Measurements from ENCODE around the gene IFT22.
"Not testable (repeated sequence)": the region's sequence is repeated elsewhere in the genome, so short reads cannot be mapped to it uniquely, and the experiment has no call there.

IFT22 gene

DNA sequence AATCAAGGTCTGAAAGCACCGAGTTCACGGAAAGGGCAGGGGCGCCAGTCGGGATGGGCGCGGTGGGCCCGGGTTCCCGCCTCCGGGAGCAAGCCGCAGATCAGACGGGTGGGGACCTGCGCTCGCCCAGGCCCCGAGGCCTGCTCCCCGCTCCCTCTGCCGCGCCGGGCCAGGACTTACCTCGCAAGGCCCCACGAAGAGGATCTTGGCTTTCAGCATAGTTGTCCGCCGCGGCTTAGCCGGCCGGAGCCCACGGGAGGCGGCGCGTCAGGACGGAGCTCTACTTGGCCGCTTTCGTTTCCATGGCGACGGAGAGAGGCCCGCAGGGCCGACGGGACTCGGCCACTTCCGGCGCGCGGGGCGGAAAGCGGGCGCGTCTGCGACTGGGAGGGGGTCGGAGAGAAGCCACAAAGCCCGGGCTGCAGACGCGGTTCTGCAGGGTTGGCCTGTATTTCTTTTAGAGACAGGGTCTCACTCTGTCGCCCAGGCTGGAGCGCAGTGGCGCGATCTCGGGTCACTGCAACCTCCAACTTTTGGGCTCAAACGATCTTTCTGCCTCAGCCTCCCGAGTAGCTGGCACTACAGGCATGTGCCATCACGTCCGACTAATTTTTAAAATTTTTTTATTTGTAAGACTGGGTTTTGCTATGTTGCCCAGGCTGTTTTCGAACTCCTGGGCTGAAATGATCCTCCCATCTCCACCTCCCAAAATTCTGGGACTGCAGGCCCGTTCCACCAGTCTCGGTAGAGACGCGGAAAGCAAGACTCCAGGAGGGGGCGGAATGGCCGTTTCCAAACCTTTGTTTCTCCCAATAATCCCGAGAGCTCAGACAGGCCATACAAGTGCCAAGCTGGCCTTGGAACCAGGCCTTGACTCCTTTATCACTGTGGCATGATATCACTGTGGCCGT lies at the start of gene IFT22:
TSS of gene IFT22 (minus strand) at position 322 of the 911 bp plus-strand sequence. CDS start at position 219, 103 bp downstream.
- peak; percentile 83 for DNase-seq (ENCODE audit: low spot score)

DNA sequence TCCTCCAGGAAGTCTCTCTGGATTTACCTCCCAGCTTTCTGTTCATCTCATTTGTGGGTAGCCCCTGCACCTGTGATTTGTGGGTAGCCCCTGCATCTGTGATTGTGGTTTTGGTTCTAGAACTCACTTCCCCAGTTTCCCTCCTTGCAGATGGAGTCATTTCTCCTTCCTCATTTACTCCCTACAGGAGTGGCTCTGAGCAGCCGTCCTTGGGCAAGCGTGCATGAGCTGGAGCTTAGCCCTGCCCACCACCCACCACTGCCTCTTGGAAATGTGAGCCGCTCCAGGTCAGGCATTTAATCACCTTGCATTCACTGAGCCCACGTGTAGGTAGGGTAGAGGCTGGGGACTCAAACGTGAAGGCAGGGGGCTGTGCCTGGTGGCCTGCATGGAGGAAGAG lies 49.2 kb upstream of the IFT22 start:
- no peak for DNase-seq (ENCODE audit: low spot score)

DNA sequence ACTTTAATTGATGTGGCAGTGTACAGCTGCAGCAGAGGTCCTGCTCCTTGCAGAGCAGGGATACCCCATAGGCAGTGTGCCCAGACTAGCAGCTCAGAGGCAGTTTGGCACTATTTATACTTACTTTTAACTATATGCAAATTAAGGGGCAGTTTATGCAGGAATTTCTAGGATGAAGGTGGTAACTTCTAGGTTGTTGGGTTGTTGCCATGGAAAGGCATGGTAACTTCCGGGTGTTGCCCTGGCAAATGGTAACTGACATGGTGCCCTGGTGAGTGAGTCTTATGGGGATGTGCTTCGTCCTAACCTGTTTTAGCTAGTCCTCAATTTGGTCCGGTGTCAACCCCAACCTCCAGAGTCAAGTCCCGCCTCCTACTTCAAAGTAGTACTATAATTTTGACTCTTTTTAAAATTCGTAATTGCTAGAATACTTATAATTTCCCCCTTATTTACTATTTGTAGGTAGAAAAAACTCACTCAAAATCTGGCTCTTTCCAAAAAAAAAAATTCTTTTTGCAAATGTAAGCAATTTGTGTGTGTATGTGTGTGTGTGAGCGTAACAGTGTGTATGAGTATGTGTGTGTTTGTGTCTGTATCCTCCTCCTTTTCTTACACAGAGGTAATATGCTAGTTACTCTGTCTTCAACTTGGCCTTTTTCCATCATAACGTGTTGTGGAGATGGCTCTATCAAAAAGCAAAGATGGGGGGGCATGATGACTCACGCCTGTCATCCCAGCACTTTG lies 47.0 kb upstream of the IFT22 start:
- no peak for DNase-seq (ENCODE audit: low spot score)

DNA sequence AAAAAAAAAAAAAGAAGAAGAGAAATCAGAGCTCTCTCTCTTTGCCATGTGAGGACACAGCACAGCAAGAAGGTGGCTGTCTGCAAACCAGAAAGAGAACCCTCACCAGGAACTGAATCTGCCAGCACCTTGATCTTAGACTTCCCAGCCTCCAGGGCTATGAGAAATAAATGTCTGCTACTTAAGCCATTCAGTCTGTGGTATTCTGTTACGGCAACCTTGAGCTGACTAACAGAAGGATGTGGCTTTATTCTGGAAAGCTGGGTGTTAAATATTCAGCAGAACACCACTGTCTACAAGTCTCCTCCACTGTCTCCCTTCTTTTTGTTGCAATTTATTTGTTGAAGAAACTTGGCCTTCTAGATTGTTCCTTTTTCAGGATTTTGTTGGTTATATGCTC lies 46.1 kb upstream of the IFT22 start:
- DNase-seq (ENCODE audit: low spot score) = no peak

DNA sequence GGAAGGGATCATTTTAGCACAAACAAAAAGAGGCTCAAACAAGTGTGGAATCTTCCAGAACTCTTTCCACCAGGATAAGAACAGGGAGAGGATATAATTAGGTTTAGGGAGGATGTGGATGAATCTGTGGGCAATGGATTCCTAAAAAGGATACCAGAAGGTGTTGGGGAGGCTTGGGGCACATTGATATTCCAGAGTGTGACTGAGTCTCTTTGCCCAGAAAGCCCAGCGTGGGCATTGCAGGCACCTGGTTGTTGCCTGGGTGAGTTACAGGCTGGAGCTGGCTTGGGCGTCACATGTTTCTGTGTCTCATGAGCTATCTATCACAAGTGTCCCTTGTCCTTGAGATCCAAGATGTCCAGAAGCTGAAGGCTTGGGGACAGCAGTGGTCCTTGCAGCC lies 44.3 kb upstream of the IFT22 start:
- no peak for DNase-seq (ENCODE audit: low spot score)

DNA sequence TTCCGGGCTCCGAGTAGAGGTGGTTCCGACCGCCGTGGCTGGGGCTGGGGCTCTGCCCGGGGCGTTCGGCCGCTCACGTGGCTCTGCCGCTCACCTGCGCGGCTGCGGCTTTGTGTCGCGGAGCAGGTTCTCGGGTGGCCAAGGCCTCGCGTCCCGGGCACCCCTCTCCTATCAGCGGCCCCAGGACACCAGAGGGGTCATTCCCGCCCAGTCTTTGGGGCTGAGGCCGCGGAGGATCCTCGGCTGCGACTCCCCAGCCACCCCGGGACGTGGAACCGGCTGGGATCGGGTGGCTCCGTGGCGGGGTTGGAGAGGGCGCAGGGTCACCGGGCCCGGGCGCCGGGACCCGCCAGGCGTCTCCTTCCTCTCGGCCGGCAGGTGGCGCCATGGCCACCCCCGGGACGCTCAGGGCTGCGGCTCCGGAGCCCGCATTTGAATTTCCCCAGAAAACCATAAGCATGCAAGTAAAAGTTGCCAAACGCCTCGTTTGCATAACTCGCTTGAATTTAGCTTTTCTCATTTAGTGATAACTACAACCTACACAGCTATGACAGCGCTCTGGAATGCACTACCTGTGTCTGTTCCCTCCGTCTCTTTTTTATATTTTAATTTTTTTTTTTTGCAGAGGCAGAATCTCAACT lies 42.2 kb upstream of the IFT22 start:
- no peak for DNase-seq (ENCODE audit: low spot score)

DNA sequence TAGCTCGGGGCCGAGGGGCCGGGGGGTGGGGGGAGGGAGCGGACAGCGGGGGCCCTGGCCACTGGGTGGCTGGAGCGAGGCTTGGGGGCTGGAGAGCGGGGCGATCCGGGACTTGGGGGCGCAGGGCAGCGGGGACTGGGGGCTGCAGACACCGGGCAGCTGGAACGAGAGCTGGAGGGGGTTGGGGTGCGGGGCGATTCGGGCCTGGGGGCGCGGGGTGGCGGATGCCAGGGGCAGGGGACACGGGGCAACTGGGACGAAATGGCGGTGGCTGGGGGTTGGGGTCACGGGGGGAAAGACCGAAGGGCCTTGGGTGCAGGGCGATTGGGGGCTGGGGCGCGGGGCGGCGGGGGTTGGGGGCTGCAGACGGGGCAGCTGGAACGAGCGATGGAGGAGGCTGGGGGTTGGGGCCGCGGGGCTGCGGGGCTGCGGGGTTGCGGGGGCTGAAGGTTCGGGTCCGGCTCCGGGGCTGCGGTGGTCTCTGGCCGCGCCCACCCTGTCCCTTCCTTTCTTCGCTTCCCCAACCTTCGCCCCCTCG lies 41.7 kb upstream of the IFT22 start:
- DNase-seq (ENCODE audit: low spot score) = no peak

DNA sequence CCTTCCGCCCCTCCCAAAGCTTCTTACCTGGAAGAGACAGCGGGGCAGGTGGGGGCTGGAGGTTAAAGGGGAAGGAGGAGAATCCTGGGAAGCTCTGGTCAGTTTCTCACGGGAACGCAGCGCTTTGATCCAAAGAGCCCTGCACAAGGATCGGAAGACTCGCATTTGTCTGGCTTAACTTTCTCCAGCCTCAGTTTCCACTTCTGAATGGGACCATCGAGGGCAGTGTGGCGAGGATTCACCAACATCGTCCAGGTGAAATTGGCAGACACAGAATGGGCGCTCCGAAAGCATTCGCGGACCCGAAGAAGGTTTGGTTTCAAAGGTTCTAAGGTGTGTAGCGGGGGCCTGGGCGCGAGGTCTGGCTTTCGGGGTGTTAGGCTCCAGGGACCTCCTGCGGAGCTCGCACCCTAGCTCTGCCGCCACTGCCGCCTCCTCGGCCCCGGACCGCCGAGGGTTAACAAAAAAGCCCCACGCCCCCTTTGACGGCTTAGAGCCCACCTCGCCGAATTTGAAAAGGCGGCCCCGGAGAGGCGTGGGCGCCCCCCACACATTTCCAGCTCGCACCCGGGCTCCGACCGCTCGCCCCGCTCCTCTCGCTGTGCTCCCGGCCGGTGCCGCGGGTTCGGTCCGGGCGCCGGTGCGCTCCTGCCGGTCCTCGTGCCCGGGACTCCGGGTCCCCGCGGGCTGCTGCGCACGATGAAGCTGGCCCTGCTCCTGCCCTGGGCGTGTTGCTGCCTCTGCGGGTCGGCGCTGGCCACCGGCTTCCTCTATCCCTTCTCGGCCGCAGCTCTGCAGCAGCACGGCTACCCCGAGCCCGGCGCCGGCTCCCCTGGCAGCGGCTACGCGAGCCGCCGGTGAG lies 41.0 kb upstream of the IFT22 start, which contains the start of gene COL26A1:
TSS of gene COL26A1 (plus strand) at position 542 of the 862 bp plus-strand sequence. CDS start at position 700, 158 bp downstream.
- no peak for DNase-seq (ENCODE audit: low spot score)

DNA sequence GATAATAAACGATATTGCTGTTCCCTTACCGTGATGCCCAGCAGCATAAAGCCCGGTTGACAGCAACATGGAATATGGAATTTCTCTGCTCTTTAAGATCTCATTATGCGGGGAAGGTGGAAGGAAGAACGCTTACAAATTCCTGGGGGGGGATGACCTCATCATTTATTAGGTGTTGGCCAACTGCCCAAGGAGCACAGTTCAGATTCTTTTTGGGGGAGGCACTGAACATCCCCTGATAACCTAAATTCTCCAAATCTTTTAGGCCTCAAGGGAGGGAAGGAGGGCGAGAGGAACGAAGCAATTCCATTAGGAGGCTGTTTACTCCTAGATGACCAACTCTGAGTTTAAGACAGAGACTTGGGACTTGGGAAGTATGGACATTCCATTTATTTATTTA lies 35.8 kb upstream of the IFT22 start:
- no peak for DNase-seq (ENCODE audit: low spot score)

DNA sequence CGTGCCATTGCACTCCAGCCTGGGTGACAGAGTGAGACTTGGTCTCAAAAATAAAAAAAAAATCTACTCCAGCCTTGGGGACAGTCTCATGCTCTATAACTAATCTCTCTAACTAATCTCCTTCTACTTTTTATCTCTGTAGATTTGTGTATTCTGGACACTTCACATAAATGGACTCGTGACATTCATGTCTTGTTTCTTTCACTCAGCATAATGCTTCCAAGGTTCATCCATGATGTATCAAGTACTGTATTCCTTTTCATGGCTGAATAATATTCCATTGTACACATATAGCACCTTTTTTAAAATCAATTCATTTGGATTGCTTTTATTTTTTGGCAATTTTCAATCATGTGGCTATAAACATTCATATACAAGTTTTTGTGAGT lies 31.3 kb upstream of the IFT22 start:
- DNase-seq (ENCODE audit: low spot score) = no peak

DNA sequence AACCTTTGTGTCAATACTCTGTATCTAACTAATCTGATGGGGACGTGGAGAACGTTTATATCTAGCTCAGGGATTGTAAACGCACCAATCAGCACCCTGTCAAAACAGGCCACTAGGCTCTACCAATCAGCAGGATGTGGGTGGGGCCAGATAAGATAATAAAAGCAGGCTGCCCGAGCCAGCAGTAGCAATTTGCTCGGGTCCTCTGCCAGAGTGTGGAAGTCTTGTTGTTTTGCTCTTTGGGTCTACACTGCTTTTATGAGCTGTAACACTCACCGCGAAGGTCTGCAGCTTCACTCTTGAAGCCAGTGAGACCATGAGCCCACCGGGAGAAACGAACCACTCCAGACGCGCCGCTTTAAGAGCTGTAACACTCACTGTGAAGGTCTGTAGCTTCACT lies 27.7 kb upstream of the IFT22 start:
- DNase-seq (ENCODE audit: low spot score) = not testable (repeated sequence)

DNA sequence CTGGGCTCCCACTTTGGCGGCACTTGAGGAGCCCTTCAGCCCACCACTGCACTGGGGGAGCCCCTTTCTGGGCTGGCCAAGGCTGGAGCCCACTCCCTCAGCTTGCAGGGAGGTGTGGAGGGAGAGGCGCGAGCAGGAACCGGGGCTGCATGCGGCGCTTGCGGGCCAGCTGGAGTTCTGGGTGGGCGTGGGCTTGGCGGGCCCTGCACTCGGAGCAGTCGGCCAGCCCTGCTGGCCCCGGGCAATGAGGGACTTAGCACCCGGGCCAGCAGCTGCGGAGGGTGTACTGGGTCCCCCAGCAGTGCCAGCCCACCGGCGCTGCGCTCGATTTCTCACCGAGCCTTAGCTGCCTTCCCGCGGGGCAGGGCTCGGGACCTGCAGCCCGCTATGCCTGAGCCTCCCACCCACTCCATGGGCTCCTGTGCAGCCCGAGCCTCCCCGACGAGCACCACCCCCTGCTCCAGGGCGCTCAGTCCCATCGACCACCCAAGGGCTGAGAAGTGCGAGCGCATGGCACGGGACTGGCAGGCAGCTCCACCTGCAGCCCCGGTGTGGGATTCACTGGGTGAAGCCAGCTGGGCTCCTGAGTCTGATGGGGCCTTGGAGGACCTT lies 26.9 kb upstream of the IFT22 start:
- DNase-seq (ENCODE audit: low spot score) = not testable (repeated sequence)

DNA sequence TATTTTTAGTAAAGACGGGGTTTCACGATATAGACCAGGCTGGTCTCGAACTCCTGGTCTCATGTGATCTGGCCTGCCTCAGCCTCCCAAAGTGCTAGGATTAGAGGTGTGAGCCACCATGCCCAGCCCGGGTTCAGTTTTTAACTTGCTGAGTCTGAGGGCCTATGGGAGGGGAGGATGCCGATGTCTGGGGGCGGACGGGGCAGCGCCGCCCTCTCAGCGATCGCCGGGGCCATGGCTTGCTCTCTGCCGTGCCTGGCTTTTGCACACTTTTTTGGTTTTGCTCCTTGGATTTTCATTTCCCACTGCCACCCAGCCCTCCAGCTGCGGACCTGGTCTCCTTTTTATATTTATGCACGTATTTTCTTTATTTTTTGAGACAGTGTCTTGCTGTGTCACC lies 25.9 kb upstream of the IFT22 start:
- no peak for DNase-seq (ENCODE audit: low spot score)

DNA sequence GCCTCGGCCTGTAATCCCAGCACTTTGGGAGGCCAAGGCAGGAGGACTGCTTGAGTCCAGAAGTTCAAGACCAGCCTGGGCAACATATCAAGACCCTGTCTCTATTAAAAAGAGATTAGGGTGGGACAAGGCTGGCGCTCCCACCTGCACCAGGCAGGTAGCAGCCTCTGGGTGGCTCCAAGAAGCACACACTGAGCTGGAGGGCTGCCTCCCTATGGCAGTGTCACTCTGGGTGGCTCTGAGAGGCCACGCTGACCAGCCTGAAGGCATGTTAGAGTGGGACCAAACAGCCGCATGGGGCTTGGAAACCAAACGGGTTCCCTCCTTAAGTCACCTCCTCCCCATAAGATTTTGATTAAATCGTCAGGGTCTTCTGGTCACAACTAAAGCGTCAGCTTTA lies 21.3 kb upstream of the IFT22 start:
- DNase-seq (ENCODE audit: low spot score) = no peak

DNA sequence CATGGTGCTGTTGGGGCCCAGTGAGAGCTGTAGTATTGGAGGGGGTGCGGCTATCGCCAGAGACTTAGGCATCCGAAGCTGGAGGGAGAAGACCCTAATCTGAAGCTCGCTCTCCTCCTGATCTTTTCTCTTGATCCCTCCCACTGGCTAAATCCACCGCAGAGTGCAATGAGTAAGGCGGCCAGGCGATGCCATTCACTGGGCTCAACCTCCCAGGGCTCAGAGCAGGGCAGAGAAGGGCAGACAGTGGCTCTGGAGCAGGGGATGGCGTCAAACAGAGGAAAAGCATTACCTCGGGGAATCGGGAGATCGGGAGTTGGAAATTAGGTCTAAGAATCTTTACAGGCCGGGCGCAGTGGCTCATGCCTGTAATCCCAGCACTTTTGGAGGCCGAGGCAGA lies 18.8 kb upstream of the IFT22 start:
- DNase-seq (ENCODE audit: low spot score) = no peak

DNA sequence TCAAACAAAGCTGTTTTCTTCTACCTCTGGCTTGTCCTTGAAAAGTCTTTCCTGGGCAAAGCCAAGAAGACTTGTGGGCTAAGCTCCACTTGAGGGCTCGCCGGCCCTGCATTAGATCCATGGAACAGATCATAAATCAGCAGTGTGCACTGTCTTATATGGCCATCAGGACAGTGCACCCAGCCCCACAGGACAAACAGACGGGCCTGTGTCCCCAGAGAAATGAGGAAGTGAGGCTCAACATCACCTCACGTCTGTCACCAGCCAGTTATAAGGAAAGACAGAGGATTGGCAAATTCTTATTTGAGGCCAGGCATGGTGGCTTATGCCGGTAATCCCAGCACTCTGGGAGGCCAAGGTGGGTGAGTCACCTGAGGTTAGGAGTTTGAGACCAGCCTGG lies 12.3 kb upstream of the IFT22 start:
- DNase-seq (ENCODE audit: low spot score) = no peak

DNA sequence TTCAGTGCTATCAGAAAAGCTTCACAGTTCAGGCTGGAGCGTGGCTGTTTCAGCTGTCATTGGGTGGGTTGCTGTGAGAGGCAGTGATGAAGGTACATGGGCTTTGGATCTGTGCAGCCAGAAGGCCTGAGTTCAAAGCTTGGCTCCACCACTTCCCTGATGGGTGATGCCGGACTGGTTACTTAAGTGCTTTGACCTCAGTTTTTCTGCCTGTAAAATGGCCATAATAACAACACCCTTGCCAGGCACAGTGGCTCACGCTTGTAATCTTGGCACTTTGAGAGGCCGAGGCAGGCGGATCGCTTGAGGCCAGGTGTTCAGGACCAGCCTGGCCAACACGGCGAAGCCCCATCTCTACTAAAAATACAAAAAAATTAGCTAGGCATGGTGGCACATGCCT lies 10.4 kb upstream of the IFT22 start:
- no peak for DNase-seq (ENCODE audit: low spot score)

DNA sequence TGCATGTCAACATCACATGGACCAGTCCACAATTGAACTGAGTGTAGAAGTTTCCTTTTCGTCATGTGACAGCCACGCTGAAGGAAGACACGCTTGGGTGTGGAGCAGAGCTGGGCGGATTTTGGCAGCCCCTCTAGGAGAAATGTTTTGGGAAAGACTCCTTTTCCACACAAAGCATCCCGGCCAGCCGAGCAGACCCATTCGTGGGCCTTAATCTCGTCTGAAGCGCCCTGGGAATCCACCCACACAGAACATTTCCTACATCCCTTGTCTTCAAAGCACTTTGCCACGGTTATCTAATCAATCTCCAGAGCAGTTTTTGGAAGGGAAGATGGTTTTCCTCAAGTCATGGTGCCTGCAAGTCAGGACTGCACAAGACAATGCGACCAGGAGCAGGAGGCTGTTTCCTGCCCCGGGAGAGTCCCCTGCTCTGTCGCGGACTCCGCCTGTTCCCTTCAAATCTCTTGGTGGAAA lies 8.4 kb upstream of the IFT22 start:
- no peak for DNase-seq (ENCODE audit: low spot score)

DNA sequence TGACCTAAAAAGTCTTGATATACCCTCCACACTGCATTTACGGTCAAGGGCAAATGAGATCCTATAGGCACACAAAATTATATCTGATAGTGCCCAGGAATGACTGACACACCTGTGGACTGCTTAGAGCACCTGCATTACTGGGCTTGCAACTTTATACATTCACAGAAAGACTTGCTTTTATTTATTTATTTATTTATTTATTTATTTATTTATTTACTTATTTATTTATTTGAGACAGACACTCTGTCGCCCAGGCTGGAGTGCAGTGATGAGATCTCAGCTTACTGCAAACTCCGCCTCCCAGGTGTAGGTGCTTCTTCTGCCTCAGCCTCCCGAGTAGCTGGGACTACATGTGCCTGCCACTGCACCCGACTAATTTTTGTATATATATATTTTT lies 6.5 kb upstream of the IFT22 start:
- DNase-seq (ENCODE audit: low spot score) = no peak

DNA sequence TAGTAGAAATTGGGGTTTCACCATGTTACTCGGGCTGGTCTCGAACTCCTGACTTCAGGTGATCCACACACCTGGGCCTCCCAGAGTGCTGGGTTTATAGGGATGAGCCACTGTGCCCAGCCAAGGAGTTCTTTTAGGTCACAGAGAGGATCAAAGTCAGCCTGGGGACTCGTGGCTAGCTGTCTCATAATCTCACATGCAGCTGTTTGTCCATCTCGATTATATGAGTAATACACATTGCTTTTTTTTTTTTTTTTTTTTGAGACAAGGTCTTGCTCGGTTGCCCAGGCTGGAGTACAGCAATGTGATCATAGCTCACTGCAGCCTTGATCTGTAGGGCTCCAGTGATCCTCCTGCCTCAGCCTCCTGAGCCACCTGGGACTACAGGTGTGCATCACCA lies 2.2 kb downstream of the IFT22 start:
- DNase-seq (ENCODE audit: low spot score) = no peak

DNA sequence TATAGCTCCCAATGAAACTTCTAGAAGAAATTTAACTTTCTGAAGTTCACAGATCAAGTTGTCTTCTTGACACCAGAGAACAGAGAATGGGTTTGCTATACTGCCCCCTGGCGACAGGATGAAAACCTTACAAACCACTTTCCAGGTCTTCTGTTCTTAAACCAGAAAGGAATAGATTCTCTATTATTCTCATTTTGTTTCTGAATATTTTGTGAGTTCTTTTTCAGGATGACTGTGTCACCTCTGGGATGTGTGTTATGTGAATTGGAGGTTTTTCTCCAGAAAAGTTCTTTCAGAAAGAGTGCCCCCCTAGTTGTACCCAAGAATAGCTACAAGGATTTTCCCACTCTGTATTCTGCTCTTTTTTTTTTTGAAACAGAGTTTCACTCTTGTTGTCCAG lies 6.3 kb downstream of the IFT22 start:
- peak; percentile 67 for DNase-seq (ENCODE audit: low spot score)
